COLO668 (cell line): Measurements from ENCODE around the gene SNX7.

Experiments used
- DNase-seq: peaks from one replicate; lab custom pipeline; 2025; ENCODE audit not compliant: unreplicated experiment; lab: John Stamatoyannopoulos, UW

Gene SNX7

GRCh38 chr1:98763488-98764150 is 102.1 kb downstream of the SNX7 start:
- DNase-seq: no peak

DNA sequence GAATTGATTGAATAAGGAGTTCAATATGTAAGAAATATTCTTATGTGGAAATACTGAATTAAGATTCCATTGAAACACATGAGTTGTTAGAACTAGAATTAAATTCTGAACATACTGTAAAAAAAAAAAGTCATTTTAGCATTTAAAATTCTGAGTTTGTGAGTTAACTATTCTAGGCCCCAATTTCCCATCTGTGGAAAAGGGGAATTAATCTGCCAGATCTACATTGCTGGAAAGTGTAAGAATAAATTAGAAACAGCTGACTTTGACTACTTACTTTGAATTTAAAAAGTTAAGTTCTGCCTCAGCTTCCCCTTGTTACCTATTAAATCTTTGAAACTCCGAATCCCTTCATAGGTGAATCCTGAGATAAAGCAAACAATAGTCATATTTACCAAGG is 103.0 kb downstream of the SNX7 start:
- no peak for DNase-seq

DNA sequence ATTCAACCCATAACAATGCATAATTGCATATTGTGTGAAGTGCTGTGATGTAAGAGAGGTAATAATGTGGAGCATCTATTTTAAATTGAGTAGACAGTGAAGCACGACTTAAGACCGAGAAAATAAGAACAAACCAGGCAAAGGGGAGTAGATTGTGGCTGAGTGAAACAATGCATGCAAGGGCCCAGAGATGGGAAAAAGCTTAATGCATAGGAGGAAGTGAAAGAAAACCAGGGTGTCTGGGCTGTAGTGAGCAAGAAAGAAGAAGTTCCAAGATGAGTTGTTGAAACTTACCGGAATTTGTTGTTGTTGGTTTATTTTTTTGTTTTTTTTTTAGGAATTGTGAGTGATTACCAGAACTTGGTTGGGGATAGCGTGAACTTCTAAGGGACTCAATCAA is 104.7 kb downstream of the SNX7 start:
- no peak for DNase-seq

DNA sequence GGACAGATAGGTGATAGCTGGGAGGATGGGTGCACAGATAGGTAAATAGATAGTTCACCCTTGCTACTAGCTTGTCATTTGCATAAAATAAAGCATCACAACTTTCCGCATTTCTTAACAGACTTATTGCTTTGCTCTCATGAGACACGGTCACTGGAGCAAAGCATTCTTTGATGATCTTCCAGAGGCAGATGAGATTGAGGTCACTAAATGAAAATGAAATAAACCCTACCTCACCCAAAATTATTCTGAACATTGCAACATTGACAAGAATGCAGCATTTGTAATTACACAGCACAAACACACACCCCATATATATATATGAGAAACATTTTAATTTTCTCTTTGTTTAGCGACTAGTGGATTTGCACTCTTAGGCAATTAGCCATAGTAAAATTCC is 107.6 kb downstream of the SNX7 start:
- DNase-seq: no peak

DNA sequence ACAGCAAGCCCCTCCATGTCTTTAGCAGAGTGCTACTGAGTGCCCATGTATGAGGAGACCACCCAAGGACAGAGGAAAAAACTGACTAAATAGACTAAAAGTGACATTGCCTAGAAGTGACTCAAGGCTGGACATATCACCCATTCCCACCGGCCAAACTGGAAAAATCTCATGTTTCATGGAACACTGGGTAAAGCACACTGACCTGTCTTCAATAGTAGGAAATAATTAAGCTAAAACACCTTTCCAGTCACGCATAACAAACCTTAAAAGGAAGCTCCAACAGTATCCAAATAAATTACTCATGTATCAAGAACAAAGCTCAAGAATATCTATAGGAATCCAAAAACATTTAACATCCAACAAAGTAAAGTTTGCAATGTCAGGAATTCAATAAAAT is 120.4 kb downstream of the SNX7 start:
- DNase-seq: no peak

DNA sequence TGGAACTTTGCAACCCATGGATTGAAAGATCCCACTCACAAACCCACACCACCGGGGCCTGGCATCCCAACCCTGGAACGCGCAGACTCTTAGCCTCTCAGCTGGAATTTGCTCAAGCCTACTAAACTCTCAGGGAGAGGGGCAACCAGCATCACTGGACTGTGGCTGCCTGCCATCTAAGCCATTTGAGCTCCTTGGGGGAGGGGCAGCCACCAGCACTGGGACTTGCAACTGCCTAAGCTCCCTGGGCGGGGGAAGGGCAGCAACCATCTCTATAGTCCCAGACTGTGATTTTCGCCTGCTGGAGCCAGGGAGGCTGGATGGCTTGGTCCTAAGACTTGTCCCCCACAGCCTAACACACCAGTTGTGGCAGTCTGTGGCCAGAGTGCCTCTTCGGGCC is 122.3 kb downstream of the SNX7 start:
- no peak for DNase-seq

DNA sequence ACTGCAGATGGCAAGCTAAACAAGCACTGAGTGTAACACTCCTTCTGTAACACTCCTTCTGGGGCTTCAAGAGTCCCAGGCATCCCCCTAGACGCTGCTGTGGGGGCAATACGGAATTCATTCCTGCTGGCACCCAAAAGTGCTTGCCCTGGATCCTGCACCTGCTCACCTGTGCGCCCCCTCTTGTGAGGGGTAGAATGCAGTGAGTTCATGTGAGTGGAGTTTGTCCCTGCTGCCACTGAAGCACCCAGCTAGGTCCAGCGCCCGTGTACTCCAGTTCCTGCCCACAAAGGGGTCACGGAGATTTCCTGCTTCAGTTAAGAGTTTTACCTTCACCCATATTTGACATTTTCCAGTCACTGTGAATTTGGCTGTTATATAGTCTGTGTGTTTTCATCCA is 130.0 kb downstream of the SNX7 start:
- DNase-seq: no peak

DNA sequence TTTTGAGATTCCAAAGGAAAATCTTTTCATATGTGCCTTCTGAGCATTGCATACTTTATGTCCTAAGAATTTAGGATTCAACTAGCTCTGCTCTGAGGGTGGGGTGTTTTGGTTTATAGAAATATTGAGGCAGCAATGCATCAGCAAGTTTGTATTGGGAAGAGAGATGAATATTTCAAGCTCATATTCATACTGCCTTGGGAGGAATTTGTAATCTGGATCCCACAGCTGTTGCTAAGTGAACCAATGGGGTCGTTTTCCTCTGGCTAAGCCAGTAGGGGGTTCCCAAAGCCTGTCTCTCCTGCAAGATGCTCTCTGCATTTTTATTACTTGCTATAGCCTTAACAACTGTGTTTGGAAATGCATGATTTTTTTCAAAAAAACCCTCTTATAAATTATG is 130.6 kb downstream of the SNX7 start:
- no peak for DNase-seq

DNA sequence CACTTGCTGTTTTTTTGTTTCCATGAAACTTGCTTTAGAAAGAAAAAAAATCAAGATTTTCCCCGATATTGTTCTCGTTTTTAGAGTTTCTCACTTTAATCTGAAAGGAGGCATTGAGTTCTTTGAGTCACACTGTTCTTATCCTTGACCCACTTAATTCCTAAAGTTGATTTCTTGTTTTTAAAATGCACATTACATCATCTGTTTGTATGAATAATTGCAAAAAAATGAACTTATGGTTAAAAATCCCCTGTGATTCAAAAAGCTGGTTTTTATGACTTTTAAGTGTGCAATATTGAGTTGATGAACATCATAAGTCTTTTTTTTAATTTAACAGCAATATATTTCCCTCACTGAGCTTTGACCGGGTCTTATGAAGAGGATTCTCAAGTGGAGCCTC is 131.6 kb downstream of the SNX7 start:
- DNase-seq: no peak

GRCh38 chr1:98794196-98794886 is 132.8 kb downstream of the SNX7 start:
- peak; percentile 16 for DNase-seq

- no peak for DNase-seq
Observed at GRCh38 chr1:98796049-98796448, 134.5 kb downstream of the SNX7 start.

- no peak for DNase-seq
Observed at GRCh38 chr1:98797506-98797905, 136.0 kb downstream of the SNX7 start.
